MG63 (cell line): ENCODE data around the gene RUNX2. TPM values are rescaled to one million over a fixed set of nuclear protein-coding genes. Genes with fewer than 3 reads are reported as not detected.

ENCODE experiments used
- DNase-seq: peaks from one replicate; pipeline ENCODE4 v3.0.0-alpha.2; 2020
- H3K27me3 ChIP-seq: fragments of 250-450 bp; sonication (Bioruptor Pico); 2 replicates; pipeline ENCODE4 v1.5.1; 2020; ENCODE audit warnings: mild to moderate bottlenecking, moderate library complexity
- H3K36me3 ChIP-seq: fragments of 250-450 bp; sonication (Bioruptor Pico); 2 replicates; pipeline ENCODE4 v1.5.1; 2020; ENCODE audit warnings: mild to moderate bottlenecking, moderate library complexity
- H3K4me3 ChIP-seq: fragments of 250-450 bp; sonication (Bioruptor Pico); 2 replicates; pipeline ENCODE4 v1.5.1; 2020; ENCODE audit warnings: mild to moderate bottlenecking, moderate library complexity
- H3K9me3 ChIP-seq: fragments of 250-450 bp; sonication (Bioruptor Pico); 2 replicates; pipeline ENCODE4 v1.5.1; 2020; ENCODE audit warnings: mild to moderate bottlenecking, moderate library complexity
- total RNA-seq: library from RNA; depleted of rRNA; stranded (reverse); fragments of >200 nt; shearing (Covaris generic); gene quantifications from 2 replicates; pipeline ENCODE4 v1.2.3, GENCODE V29; 2014; ENCODE audit warnings: low replicate concordance

Gene RUNX2
- total RNA-seq, 1 experiment from 2014 or later, result 0.13 TPM

DNA sequence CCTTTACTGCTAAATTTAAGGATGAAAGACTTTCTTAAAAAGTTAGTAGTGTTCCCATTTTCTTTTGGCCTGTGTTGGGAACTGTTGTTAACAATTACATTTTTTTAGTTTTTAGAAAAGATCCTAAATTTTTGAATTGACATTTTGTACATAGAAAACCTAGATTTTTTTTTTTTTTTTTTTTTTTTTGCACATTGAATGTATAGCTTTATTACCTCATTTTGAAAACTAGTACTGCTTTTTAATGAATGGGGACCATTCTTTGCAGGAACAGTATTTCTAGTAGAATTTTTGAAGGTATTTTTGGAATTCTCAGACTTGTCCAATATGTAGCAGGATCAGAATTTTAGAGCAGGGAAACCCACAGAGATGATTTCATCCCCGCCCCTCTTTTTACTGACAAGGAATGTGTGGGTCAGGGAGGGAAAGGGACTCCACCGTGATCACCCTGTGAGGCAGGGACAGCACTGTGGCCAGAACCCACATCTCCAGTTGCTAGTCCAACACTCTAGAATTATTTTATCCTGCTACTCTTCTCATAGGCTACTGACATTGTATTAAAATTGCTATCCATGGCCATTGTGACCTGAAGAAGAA lies 204.0 kb downstream of the RUNX2 start:
- Histone ChIP-seq H3K27me3 (no peaks in the 10 kb centered on the region), H3K4me3 (no peak overlapping the region), H3K36me3 (no peaks in the 10 kb centered on the region), H3K9me3 (no peaks in the 10 kb centered on the region)
- DNase-seq, result no peak

GRCh38 chr6:45532721-45533210 lies 204.6 kb downstream of the RUNX2 start:
- Histone ChIP-seq H3K9me3 (no peaks in the 10 kb centered on the region), H3K4me3 (no peak overlapping the region), H3K27me3 (no peaks in the 10 kb centered on the region), H3K36me3 (no peaks in the 10 kb centered on the region)
- no peak for DNase-seq

- Histone ChIP-seq H3K36me3 (no peaks in the 10 kb centered on the region), H3K4me3 (no peak overlapping the region), H3K27me3 (no peaks in the 10 kb centered on the region), H3K9me3 (no peaks in the 10 kb centered on the region)
- DNase-seq, result no peak
Observed at GRCh38 chr6:45533386-45533785, 205.3 kb downstream of the RUNX2 start.

- DNase-seq, result no peak
- no peaks in the 10 kb centered on the region for H3K36me3 ChIP-seq
- H3K27me3 ChIP-seq, result no peaks in the 10 kb centered on the region
- H3K9me3 ChIP-seq, result no peaks in the 10 kb centered on the region
- no peak overlapping the region for H3K4me3 ChIP-seq
Observed at GRCh38 chr6:45535933-45536332, 207.8 kb downstream of the RUNX2 start.

DNA sequence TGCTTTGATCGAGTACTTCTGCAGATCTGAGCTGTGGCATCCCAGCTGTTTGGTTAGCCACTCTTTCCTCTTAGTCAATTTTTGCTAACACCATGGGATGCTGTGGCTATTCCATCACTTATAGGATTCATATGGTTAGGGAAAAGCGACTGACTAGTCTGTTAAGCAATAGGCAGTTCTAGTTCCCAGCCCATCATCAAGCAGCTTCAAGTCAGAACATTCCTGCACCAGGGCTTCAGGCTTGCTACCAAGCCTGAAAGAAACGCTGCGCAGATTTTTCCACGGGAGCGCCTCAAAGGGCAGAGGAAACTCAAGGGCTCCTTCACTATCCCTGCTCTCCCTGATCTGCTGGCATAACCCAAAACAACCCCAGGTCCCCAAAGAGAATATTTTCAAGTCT lies 209.4 kb downstream of the RUNX2 start:
- Histone ChIP-seq H3K9me3 (no peaks in the 10 kb centered on the region), H3K27me3 (no peaks in the 10 kb centered on the region), H3K36me3 (no peaks in the 10 kb centered on the region), H3K4me3 (no peak overlapping the region)
- DNase-seq, result no peak

GRCh38 chr6:45538641-45539547 lies 210.8 kb downstream of the RUNX2 start:
- DNase-seq, result no peak
- no peaks in the 10 kb centered on the region for H3K27me3 ChIP-seq
- no peaks in the 10 kb centered on the region for H3K36me3 ChIP-seq
- H3K9me3 ChIP-seq, result no peaks in the 10 kb centered on the region
- no peak overlapping the region for H3K4me3 ChIP-seq

- Histone ChIP-seq H3K4me3 (no peak overlapping the region), H3K27me3 (no peaks in the 10 kb centered on the region), H3K36me3 (no peaks in the 10 kb centered on the region), H3K9me3 (no peaks in the 10 kb centered on the region)
- no peak for DNase-seq
Observed at GRCh38 chr6:45540375-45540920, 212.3 kb downstream of the RUNX2 start.

GRCh38 chr6:45541934-45542333 lies 213.8 kb downstream of the RUNX2 start:
- no peak for DNase-seq
- H3K27me3 ChIP-seq, result no peaks in the 10 kb centered on the region
- H3K4me3 ChIP-seq, result no peak overlapping the region
- no peaks in the 10 kb centered on the region for H3K9me3 ChIP-seq
- H3K36me3 ChIP-seq, result no peaks in the 10 kb centered on the region

GRCh38 chr6:45543298-45544235 lies 215.4 kb downstream of the RUNX2 start:
- DNase-seq, result no peak
- Histone ChIP-seq H3K36me3 (no peaks in the 10 kb centered on the region), H3K4me3 (no peak overlapping the region)

DNA sequence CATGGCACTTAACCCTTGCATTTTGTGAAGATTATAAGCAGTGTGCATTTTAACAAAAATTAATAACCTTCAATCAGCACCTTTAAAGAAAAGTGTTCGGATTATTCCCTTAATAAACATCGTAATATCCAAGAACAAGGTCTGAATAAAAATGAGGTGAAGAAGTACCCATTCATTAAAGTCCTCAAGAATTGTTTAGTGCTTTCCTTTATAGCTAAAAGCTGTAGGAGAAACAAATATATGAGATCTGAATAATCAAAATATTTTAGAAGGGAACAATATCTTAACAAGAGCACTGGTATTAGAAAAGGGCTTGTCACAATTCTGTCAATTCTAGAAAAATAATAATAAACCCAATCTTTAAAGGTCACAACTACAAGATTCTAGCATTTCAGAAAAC lies 217.3 kb downstream of the RUNX2 start:
- no peaks in the 10 kb centered on the region for H3K27me3 ChIP-seq
- H3K4me3 ChIP-seq, result no peak overlapping the region
- DNase-seq, result no peak
- no peaks in the 10 kb centered on the region for H3K36me3 ChIP-seq
- no peaks in the 10 kb centered on the region for H3K9me3 ChIP-seq

More at GRCh38 chr6:45543298-45544235, 215.4 kb downstream of the RUNX2 start:
- H3K27me3 ChIP-seq, result no peaks in the 10 kb centered on the region
- no peaks in the 10 kb centered on the region for H3K9me3 ChIP-seq

GRCh38 chr6:45548657-45549515 lies 220.8 kb downstream of the RUNX2 start:
- no peak for DNase-seq
- Histone ChIP-seq H3K27me3 (no peaks in the 10 kb centered on the region), H3K9me3 (no peaks in the 10 kb centered on the region), H3K36me3 (no peaks in the 10 kb centered on the region), H3K4me3 (no peak overlapping the region)

- DNase-seq, result no peak
- no peaks in the 10 kb centered on the region for H3K27me3 ChIP-seq
- H3K9me3 ChIP-seq, result no peaks in the 10 kb centered on the region
- H3K36me3 ChIP-seq, result no peaks in the 10 kb centered on the region
- H3K4me3 ChIP-seq, result no peak overlapping the region
Observed at GRCh38 chr6:45552536-45552935, 224.4 kb downstream of the RUNX2 start.

DNA sequence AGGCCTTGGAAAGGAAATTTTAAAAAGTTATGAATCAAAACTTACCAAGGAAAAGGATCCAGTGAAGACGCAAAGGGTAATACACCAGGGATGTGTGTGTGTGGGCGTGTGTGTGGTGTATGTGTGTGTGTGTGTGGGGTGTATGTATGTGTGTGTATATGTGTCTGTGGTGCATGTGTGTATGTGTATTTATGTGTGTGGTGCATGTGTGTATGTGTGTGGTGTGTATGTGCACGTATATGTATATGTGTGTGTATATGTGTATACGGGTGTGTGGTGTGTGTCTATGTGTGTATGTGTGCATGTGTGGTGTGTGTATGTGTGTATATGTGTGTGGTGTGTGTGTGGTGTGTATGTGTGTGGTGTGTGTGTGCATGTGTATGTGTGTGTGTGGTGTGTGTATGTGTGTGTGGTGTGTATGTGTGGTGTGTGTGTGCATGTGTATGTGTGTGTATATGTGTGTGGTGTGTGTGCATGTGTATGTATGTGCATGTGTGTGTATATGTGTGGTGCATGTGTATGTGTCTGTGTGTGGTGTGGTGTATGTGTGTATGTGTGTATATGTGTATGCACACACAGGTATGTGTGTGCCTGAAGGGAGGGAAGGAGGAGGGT lies 225.7 kb downstream of the RUNX2 start:
- Histone ChIP-seq H3K27me3 (no peaks in the 10 kb centered on the region), H3K9me3 (no peaks in the 10 kb centered on the region), H3K4me3 (no peak overlapping the region), H3K36me3 (no peaks in the 10 kb centered on the region)
- DNase-seq, result no peak

GRCh38 chr6:45554591-45554990 lies 226.5 kb downstream of the RUNX2 start:
- no peaks in the 10 kb centered on the region for H3K36me3 ChIP-seq
- DNase-seq, result no peak
- no peak overlapping the region for H3K4me3 ChIP-seq
- no peaks in the 10 kb centered on the region for H3K27me3 ChIP-seq
- no peaks in the 10 kb centered on the region for H3K9me3 ChIP-seq

DNA sequence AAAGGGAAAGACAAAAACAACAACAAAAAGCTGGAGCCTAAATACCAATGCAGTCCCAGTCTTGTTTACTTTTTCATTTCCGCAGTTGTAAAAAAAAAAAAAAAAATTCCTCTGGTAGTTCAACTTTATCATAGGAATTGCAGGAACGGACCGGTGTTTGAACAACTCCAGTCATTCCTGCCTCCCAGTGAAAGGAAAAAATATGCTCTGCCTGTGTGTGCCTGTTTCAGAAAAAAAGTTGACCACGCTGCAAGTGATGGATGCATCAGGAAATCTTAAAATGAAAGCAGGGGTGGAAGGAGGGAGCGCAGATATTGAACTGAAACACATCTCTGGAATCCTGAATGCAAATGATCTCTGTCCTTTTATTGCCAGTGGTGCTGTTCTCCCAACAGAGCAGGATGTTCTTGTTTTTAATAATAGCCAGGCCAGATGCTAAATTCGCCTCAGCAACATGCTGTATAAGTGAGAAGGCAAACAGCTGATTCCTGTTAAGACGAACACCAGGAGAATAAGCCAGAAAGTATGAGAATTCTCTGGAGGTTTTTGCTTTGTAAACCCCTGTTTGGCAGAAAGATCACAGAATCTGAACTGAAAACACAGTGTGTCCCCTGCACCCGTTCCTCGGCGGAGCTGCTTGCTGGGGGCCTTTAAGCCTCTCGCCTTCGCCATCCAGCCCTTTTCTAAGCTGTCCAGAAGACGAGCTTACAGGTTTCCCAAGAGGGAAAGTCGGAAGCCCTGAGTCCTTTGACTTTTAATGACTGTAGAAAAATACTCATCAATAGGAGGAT lies 228.0 kb downstream of the RUNX2 start:
- no peaks in the 10 kb centered on the region for H3K9me3 ChIP-seq
- no peaks in the 10 kb centered on the region for H3K27me3 ChIP-seq
- H3K36me3 ChIP-seq, result no peaks in the 10 kb centered on the region
- DNase-seq, result no peak
- H3K4me3 ChIP-seq, result no peak overlapping the region
